NT2/D1 (cell line): Measurements from ENCODE around the gene ZNF396.
A peak's percentile ranks its signal among the peaks of the same experiment; 100 is the strongest.

ENCODE experiments used
- DNase-seq: peaks from one replicate; pipeline ENCODE4 v3.0.0-alpha.2; 2011; ENCODE audit warnings: low read depth, low spot score
- H3K27me3 ChIP-seq: 2 replicates; pipeline ENCODE4 v1.6.0; 2011; ENCODE audit warnings: mild to moderate bottlenecking; ENCODE audit not compliant: insufficient read length, insufficient read depth
- H3K36me3 ChIP-seq: 2 replicates; pipeline ENCODE4 v1.6.1; 2011; ENCODE audit warnings: mild to moderate bottlenecking, low read length, mixed read lengths; ENCODE audit not compliant: insufficient read depth, insufficient read length
- H3K4me1 ChIP-seq: 2 replicates; pipeline ENCODE4 v1.5.1; 2011; ENCODE audit not compliant: insufficient read depth, insufficient read length
- H3K4me3 ChIP-seq: 2 replicates; pipeline ENCODE4 v1.5.1; 2011; ENCODE audit warnings: low read depth; ENCODE audit not compliant: insufficient read length
- H3K9ac ChIP-seq: 2 replicates; pipeline ENCODE4 v1.6.0; 2011; ENCODE audit warnings: low read depth; ENCODE audit not compliant: insufficient read length
- H3K9me3 ChIP-seq: 2 replicates; pipeline ENCODE4 v1.5.1; 2011; ENCODE audit warnings: mild to moderate bottlenecking, low read length; ENCODE audit not compliant: insufficient read depth
- SUZ12 ChIP-seq: IDR thresholded peaks from 2 replicates; pipeline ENCODE4 v1.6.1; 2011; ENCODE audit not compliant: insufficient read length, insufficient read depth; ENCODE audit errors: extremely low read depth
- YY1 ChIP-seq: IDR thresholded peaks from 2 replicates; pipeline ENCODE4 v1.6.1; 2011; ENCODE audit not compliant: insufficient read length, insufficient read depth
- ZNF274 ChIP-seq: IDR thresholded peaks from 2 replicates; pipeline ENCODE4 v1.6.1; 2011; ENCODE audit warnings: mild to moderate bottlenecking, low read depth, low read length

ZNF396 gene

GRCh38 chr18:35397976-35398375 lies 20.8 kb upstream of the ZNF396 start:
- no peaks in the 10 kb centered on the region for H3K9me3 ChIP-seq
- no peak overlapping the region for H3K4me3 ChIP-seq
- DNase-seq, result no peak
- no peak overlapping the region for H3K9ac ChIP-seq
- TF ChIP-seq YY1 (no peak), ZNF274 (no peak)
- no peaks in the 10 kb centered on the region for H3K27me3 ChIP-seq
- no peaks in the 10 kb centered on the region for H3K4me1 ChIP-seq
- no peaks in the 10 kb centered on the region for H3K36me3 ChIP-seq

- Histone ChIP-seq H3K9ac (no peak overlapping the region), H3K36me3 (no peaks in the 10 kb centered on the region), H3K4me1 (no peaks in the 10 kb centered on the region), H3K27me3 (no peaks in the 10 kb centered on the region), H3K9me3 (peaks cover 13% of the 10 kb centered on the region), H3K4me3 (no peak overlapping the region)
- no peak for TF ChIP-seq YY1
- TF ChIP-seq SUZ12, result no peak
- no peak for TF ChIP-seq ZNF274
- no peak for DNase-seq
Observed at GRCh38 chr18:35393716-35394115, 16.6 kb upstream of the ZNF396 start.

- no peak overlapping the region for H3K9ac ChIP-seq
- DNase-seq, result no peak
- no peaks in the 10 kb centered on the region for H3K36me3 ChIP-seq
- H3K4me3 ChIP-seq, result no peak overlapping the region
- H3K27me3 ChIP-seq, result no peaks in the 10 kb centered on the region
- H3K9me3 ChIP-seq, result peaks cover 13% of the 10 kb centered on the region
- TF ChIP-seq YY1 (no peak), SUZ12 (no peak), ZNF274 (no peak)
- no peaks in the 10 kb centered on the region for H3K4me1 ChIP-seq
Observed at GRCh38 chr18:35392375-35392774, 15.2 kb upstream of the ZNF396 start.

- TF ChIP-seq SUZ12 (no peak), YY1 (no peak), ZNF274 (no peak)
- Histone ChIP-seq H3K36me3 (no peaks in the 10 kb centered on the region), H3K27me3 (no peaks in the 10 kb centered on the region), H3K4me1 (no peaks in the 10 kb centered on the region), H3K9me3 (peaks cover 13% of the 10 kb centered on the region), H3K9ac (no peak overlapping the region), H3K4me3 (no peak overlapping the region)
- no peak for DNase-seq
Observed at GRCh38 chr18:35390951-35391700, 14.0 kb upstream of the ZNF396 start.

- Histone ChIP-seq H3K9ac (no peak overlapping the region), H3K4me1 (no peaks in the 10 kb centered on the region), H3K4me3 (no peak overlapping the region), H3K27me3 (no peaks in the 10 kb centered on the region), H3K9me3 (peaks cover 13% of the 10 kb centered on the region), H3K36me3 (no peaks in the 10 kb centered on the region)
- DNase-seq, result no peak
- TF ChIP-seq SUZ12 (no peak), ZNF274 (no peak), YY1 (no peak)
Observed at GRCh38 chr18:35389095-35389618, 12.0 kb upstream of the ZNF396 start.

- DNase-seq, result no peak
- H3K4me3 ChIP-seq, result no peak overlapping the region
Observed at GRCh38 chr18:35387152-35387571, 10.0 kb upstream of the ZNF396 start.

GRCh38 chr18:35386600-35387100 lies 9.5 kb upstream of the ZNF396 start:
- Histone ChIP-seq H3K4me1 (no peaks in the 10 kb centered on the region), H3K4me3 (no peak overlapping the region), H3K36me3 (no peaks in the 10 kb centered on the region), H3K9me3 (no peaks in the 10 kb centered on the region), H3K9ac (no peak overlapping the region), H3K27me3 (no peaks in the 10 kb centered on the region)
- peak; percentile 80 for DNase-seq
- TF ChIP-seq SUZ12, result no peak
- no peak for TF ChIP-seq YY1
- TF ChIP-seq ZNF274, result no peak

More at GRCh38 chr18:35387152-35387571, 10.0 kb upstream of the ZNF396 start:
- peaks cover 5% of the 10 kb centered on the region for H3K9me3 ChIP-seq
- no peaks in the 10 kb centered on the region for H3K4me1 ChIP-seq
- no peak for TF ChIP-seq YY1
- no peak for TF ChIP-seq SUZ12
- TF ChIP-seq ZNF274, result no peak
- H3K9ac ChIP-seq, result no peak overlapping the region
- H3K27me3 ChIP-seq, result no peaks in the 10 kb centered on the region
- H3K36me3 ChIP-seq, result no peaks in the 10 kb centered on the region
